DND-41 (cell line): ENCODE data around the gene TMEM190.

Experiments used
- CTCF ChIP-seq: IDR thresholded peaks from 2 replicates; pipeline ENCODE4 v1.5.1; 2012; ENCODE audit warnings: borderline replicate concordance, low read length, moderate library complexity, mild to moderate bottlenecking; ENCODE audit not compliant: poor library complexity, severe bottlenecking; ENCODE audit errors: extremely low read depth
- EZH2 ChIP-seq: IDR thresholded peaks from 3 replicates; pipeline ENCODE4 v1.6.1; 2012; ENCODE audit warnings: borderline replicate concordance, low read depth, mild to moderate bottlenecking, moderate library complexity, low read length, inconsistent platforms; ENCODE audit not compliant: severe bottlenecking

GRCh38 chr19:55391191-55391670, 14.6 kb downstream of the TMEM190 start:
- TF ChIP-seq CTCF, result no peak
- TF ChIP-seq EZH2, result no peak
